Keratinocyte (primary cell): ENCODE results near the gene CDC20B. TPM values are rescaled to one million over a fixed set of nuclear protein-coding genes. Genes with fewer than 3 reads are reported as not detected.

Experiments
- DNase-seq: peaks from one replicate; pipeline ENCODE4 v3.0.0-alpha.2; 2011; ENCODE audit warnings: low read depth, missing footprints, low spot score
- FAIRE-seq: peaks from 2 replicates; lab custom pipeline; 2011; peaks lifted over from hg19 to GRCh38; lab: Jason Lieb, UNC
- H2AFZ ChIP-seq: 2 replicates; pipeline ENCODE4 v1.6.0; 2012; ENCODE audit warnings: low read length, control low read depth, inconsistent platforms; ENCODE audit not compliant: control insufficient read depth
- H3K27ac ChIP-seq: 2 replicates; pipeline ENCODE4 v1.5.1; 2011; ENCODE audit warnings: low read length; ENCODE audit not compliant: control insufficient read depth, insufficient read depth
- H3K27me3 ChIP-seq: 3 replicates; pipeline ENCODE4 v1.6.0; 2011; ENCODE audit warnings: low read length; ENCODE audit not compliant: control insufficient read depth, insufficient read depth; ENCODE audit errors: extremely low read depth
- H3K36me3 ChIP-seq, 2 experiments: 2 replicates in 1 of 2; 3 replicates in 1 of 2; pipeline ENCODE4 v1.5.1; 2011; ENCODE audit warnings: low read length in 2 of 2, mild to moderate bottlenecking in 1 of 2; ENCODE audit not compliant: control insufficient read depth in 2 of 2, insufficient read depth in 2 of 2; ENCODE audit errors: extremely low read depth in 1 of 2
- H3K4me1 ChIP-seq: 3 replicates; pipeline ENCODE4 v1.5.1; 2011; ENCODE audit warnings: low read length; ENCODE audit not compliant: control insufficient read depth, insufficient read depth; ENCODE audit errors: extremely low read depth
- H3K4me2 ChIP-seq: 3 replicates; pipeline ENCODE4 v1.6.0; 2011; ENCODE audit warnings: low read depth, low read length; ENCODE audit not compliant: control insufficient read depth, insufficient read depth; ENCODE audit errors: extremely low read depth
- H3K4me3 ChIP-seq, 3 experiments: fragments of 200-600 bp in 1 of 3; sonication (generic) in 1 of 3; 2 replicates in 2 of 3; 3 replicates in 1 of 3; pipeline ENCODE4 v1.5.1; 2011 to 2016; ENCODE audit warnings: low read length in 3 of 3, mild to moderate bottlenecking in 3 of 3, control low read depth in 2 of 3, inconsistent platforms in 1 of 3, low read depth in 1 of 3, mixed read lengths in 1 of 3, mixed run types in 1 of 3, moderate library complexity in 1 of 3; ENCODE audit not compliant: control insufficient read depth in 2 of 3, insufficient read depth in 2 of 3; ENCODE audit errors: extremely low read depth in 1 of 3
- H3K79me2 ChIP-seq: 2 replicates; pipeline ENCODE4 v1.6.0; 2012; ENCODE audit warnings: low read length; ENCODE audit not compliant: control insufficient read depth, insufficient read depth
- H3K9ac ChIP-seq: 3 replicates; pipeline ENCODE4 v1.6.0; 2011; ENCODE audit warnings: low read length; ENCODE audit not compliant: control insufficient read depth, insufficient read depth; ENCODE audit errors: extremely low read depth
- H3K9me1 ChIP-seq: 3 replicates; pipeline ENCODE4 v1.6.0; 2011; ENCODE audit warnings: low read length; ENCODE audit not compliant: control insufficient read depth, insufficient read depth; ENCODE audit errors: extremely low read depth
- H3K9me3 ChIP-seq: 2 replicates; pipeline ENCODE4 v1.5.1; 2012; ENCODE audit warnings: low read depth, low read length; ENCODE audit not compliant: control insufficient read depth
- H4K20me1 ChIP-seq: 3 replicates; pipeline ENCODE4 v1.6.0; 2011; ENCODE audit warnings: low read length; ENCODE audit not compliant: control insufficient read depth, insufficient read depth; ENCODE audit errors: extremely low read depth
- CTCF ChIP-seq, 3 experiments: IDR thresholded peaks in 1 of 3; conservative IDR thresholded peaks in 1 of 3; optimal IDR thresholded peaks in 1 of 3; 2 replicates in 2 of 3; 3 replicates in 1 of 3; pipeline versions ENCODE3 to v1.5.1; 2011; ENCODE audit warnings: low read length in 3 of 3, mild to moderate bottlenecking in 3 of 3, moderate library complexity in 2 of 3, control low read depth in 1 of 3, inconsistent platforms in 1 of 3; ENCODE audit not compliant: insufficient read depth in 2 of 3; ENCODE audit errors: extremely low read depth in 1 of 3
- EZH2 ChIP-seq: IDR thresholded peaks from one replicate; pipeline ENCODE4 v1.6.1; 2012; ENCODE audit warnings: inconsistent platforms, mild to moderate bottlenecking, low read length, moderate library complexity
- dilution Hi-C: fragments of 300-500 bp; cut with MboI; formaldehyde crosslinking; loops from one replicate; pipeline ENCODE4 v1.7.0; 2020; ENCODE audit warnings: low sequenced_read_pairs; ENCODE audit not compliant: extremely low pct_ligation_motif_present
- polyA plus RNA-seq, 5 experiments: library from polyadenylated mRNA; depleted of rRNA in 3 of 5; stranded (reverse) in 3 of 5; stranded (forward) in 1 of 5; unstranded in 1 of 5; fragments of >200 nt; gene quantifications; 1 replicate in 1 of 5; 2 replicates in 3 of 5; 3 replicates in 1 of 5; pipeline versions ENCODE4 v1.2.1 to v1.2.3, GENCODE V29; 2011 to 2012; ENCODE audit warnings: missing spikeins in 2 of 5, low read depth in 1 of 5, low replicate concordance in 1 of 5

CDC20B gene
- polyA plus RNA-seq, 1 donor (not counting 4 experiments of a cell fraction or from before 2014, with no cell fraction given) = 0.03 TPM

DNA sequence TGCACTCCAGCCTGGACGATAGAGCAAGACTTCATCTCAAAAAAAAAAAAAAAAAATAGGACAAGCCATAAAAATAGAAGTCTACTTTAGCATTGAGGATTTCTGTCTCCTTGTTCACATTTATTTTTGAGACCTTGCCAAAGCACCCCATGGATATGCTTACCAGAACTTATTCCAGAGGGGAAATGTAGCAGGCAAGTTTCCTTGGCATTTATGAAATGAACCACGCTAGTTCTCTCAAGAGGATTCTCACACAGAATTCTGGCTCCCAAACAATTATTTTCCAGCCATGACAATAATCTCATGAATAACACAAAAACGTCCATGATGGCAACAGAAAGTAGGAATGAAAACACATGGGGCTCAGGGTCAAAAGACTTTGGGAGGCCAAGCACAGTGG is 36.5 kb downstream of the CDC20B start:
- DNase-seq = no peak

GRCh38 chr5:55134053-55134722 is 38.8 kb downstream of the CDC20B start:
- DNase-seq (no peak), FAIRE-seq (no peak)
- Histone ChIP-seq H3K9me1 (no peaks in the 10 kb centered on the region), H3K4me3 (no peak overlapping the region), H3K79me2 (no peaks in the 10 kb centered on the region), H2AFZ (no peak overlapping the region), H4K20me1 (no peaks in the 10 kb centered on the region), H3K4me1 (no peaks in the 10 kb centered on the region), H3K36me3 (no peaks in the 10 kb centered on the region), H3K9me3 (no peaks in the 10 kb centered on the region), H3K4me2 (no peak overlapping the region), H3K27ac (no peak overlapping the region), H3K27me3 (no peaks in the 10 kb centered on the region), H3K9ac (no peak overlapping the region)
- TF ChIP-seq EZH2 = no peak
- TF ChIP-seq CTCF (optimal IDR thresholded peaks at IDR 0.05 in 1 of 3, IDR thresholded peaks at IDR 0.05 in 1 of 3, conservative IDR thresholded peaks at IDR 0.05 in 1 of 3; ENCODE audit: extremely low read depth in 1 of 3, insufficient read depth in 2 of 3, low read length in 3 of 3) = no peak
- dilution Hi-C loops = loop anchor here (25.0 kb wide), 1 partner anchor 197 kb away; no protein-coding TSS in a partner anchor

More for the DNA sequence above, 36.5 kb downstream of the CDC20B start:
- Histone ChIP-seq H3K27me3 (no peaks in the 10 kb centered on the region), H2AFZ (no peak overlapping the region), H3K9me1 (no peaks in the 10 kb centered on the region), H3K9ac (no peak overlapping the region), H3K36me3 (no peaks in the 10 kb centered on the region), H3K4me3 (no peak overlapping the region), H3K9me3 (no peaks in the 10 kb centered on the region), H3K4me1 (no peaks in the 10 kb centered on the region), H3K27ac (no peak overlapping the region), H4K20me1 (no peaks in the 10 kb centered on the region), H3K79me2 (no peaks in the 10 kb centered on the region), H3K4me2 (no peak overlapping the region)
- no peak for FAIRE-seq
- no peak for TF ChIP-seq EZH2
- no peak for TF ChIP-seq CTCF (optimal IDR thresholded peaks at IDR 0.05 in 1 of 3, IDR thresholded peaks at IDR 0.05 in 1 of 3, conservative IDR thresholded peaks at IDR 0.05 in 1 of 3; ENCODE audit: extremely low read depth in 1 of 3, insufficient read depth in 2 of 3, low read length in 3 of 3)
- dilution Hi-C loops = loop anchor here (25.0 kb wide), 1 partner anchor 199 kb away; no protein-coding TSS in a partner anchor
